Neutrophil (primary cell): ENCODE data around the gene NOL9.

Source experiments
- H3K27ac ChIP-seq: fragments of 200-600 bp; sonication (generic); 2 replicates; pipeline ENCODE4 v1.5.1; 2016; ENCODE audit warnings: mild to moderate bottlenecking, moderate library complexity
- H3K27me3 ChIP-seq: fragments of 200-600 bp; sonication (generic); 2 replicates; pipeline ENCODE4 v1.6.0; 2016; ENCODE audit warnings: mild to moderate bottlenecking
- H3K36me3 ChIP-seq: fragments of 200-600 bp; sonication (generic); 2 replicates; pipeline ENCODE4 v1.5.1; 2017
- H3K4me1 ChIP-seq, 2 experiments: fragments of 200-600 bp in 1 of 2; sonication (generic) in 1 of 2; 1 replicate in 1 of 2; 2 replicates in 1 of 2; pipeline versions ENCODE4 v1.5.1 to v1.6.1; 2013 to 2016; ENCODE audit warnings: low read depth in 1 of 2, low read length in 1 of 2, mild to moderate bottlenecking in 1 of 2, moderate library complexity in 1 of 2; ENCODE audit not compliant: control insufficient read depth in 1 of 2, insufficient read depth in 1 of 2
- H3K4me3 ChIP-seq, 2 experiments: fragments of 200-600 bp in 1 of 2; sonication (generic) in 1 of 2; 1 replicate in 1 of 2; 2 replicates in 1 of 2; pipeline ENCODE4 v1.5.1; 2013 to 2016; ENCODE audit warnings: low read depth in 1 of 2, low read length in 1 of 2, mild to moderate bottlenecking in 1 of 2, moderate library complexity in 1 of 2
- H3K9me3 ChIP-seq: fragments of 200-600 bp; sonication (generic); 2 replicates; pipeline ENCODE4 v1.5.1; 2016
- TF ChIP-seq, protein P1 (sequence below): fragments of 200-600 bp; sonication (generic); IDR thresholded peaks from 2 replicates; pipeline ENCODE4 v1.5.1; 2016; ENCODE audit warnings: antibody characterized with exemption

NOL9 gene

GRCh38 chr1:6592441-6592840 lies 38.1 kb upstream of the NOL9 start:
- no peaks in the 10 kb centered on the region for H3K27me3 ChIP-seq
- TF ChIP-seq, protein P1, sequence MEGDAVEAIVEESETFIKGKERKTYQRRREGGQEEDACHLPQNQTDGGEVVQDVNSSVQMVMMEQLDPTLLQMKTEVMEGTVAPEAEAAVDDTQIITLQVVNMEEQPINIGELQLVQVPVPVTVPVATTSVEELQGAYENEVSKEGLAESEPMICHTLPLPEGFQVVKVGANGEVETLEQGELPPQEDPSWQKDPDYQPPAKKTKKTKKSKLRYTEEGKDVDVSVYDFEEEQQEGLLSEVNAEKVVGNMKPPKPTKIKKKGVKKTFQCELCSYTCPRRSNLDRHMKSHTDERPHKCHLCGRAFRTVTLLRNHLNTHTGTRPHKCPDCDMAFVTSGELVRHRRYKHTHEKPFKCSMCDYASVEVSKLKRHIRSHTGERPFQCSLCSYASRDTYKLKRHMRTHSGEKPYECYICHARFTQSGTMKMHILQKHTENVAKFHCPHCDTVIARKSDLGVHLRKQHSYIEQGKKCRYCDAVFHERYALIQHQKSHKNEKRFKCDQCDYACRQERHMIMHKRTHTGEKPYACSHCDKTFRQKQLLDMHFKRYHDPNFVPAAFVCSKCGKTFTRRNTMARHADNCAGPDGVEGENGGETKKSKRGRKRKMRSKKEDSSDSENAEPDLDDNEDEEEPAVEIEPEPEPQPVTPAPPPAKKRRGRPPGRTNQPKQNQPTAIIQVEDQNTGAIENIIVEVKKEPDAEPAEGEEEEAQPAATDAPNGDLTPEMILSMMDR: no peak
- H3K4me1 ChIP-seq: peaks cover 54 to 57% of the 10 kb centered on the region in 2 experiments
- no peak overlapping the region for H3K4me3 ChIP-seq
- H3K36me3 ChIP-seq: peaks cover 100% of the 10 kb centered on the region
- H3K27ac ChIP-seq: peak overlapping the region; percentile 80
- no peaks in the 10 kb centered on the region for H3K9me3 ChIP-seq

DNA sequence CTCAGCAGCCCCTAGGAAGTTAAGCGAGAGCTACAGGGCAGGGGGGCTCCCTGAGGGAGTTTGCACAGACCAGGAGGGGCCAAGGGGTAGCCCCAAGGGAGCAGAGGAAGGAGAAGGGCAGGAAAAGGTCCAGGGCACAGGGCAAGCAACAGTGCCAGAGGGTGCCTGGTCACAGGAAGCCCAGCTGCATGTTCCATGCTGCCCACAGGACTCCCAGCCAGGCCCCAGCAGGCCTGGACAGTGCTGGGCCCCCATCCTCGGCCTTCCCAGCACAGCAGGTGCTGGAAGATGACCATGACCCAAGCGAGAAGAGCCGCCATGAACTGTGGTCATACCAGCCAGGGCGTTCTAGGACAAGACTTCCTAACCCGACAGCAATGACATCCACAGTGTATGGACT lies 37.3 kb upstream of the NOL9 start:
- Histone ChIP-seq H3K36me3 (peaks cover 100% of the 10 kb centered on the region), H3K9me3 (no peaks in the 10 kb centered on the region), H3K4me3 (peak overlapping the region in 1 of 2 experiments; percentile 24), H3K27ac (peak overlapping the region; percentile 80), H3K27me3 (no peaks in the 10 kb centered on the region), H3K4me1 (peaks cover 46 to 49% of the 10 kb centered on the region in 2 experiments)
- TF ChIP-seq, protein P1: no peak

DNA sequence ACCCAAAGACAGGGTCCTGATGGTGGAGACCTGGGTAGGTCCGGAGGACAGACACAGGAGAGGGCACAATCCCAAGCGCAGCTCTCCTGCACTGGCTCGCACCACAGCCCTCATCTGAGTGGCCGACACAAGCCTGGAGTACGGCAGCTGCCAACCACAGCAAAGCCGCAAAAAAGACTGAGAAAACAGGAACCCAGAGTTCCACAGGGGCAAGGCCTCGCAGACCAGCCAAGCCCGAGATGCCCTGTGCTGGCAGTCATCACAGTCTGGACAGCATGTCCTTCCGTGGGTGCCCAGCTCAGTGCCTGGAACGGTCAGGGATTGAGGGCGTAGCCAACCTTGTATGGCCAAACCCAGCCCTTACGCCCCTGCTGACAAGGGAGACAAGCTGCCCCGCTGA lies 36.9 kb upstream of the NOL9 start:
- TF ChIP-seq, protein P1: no peak
- Histone ChIP-seq H3K27ac (peak overlapping the region; percentile 80), H3K9me3 (no peaks in the 10 kb centered on the region), H3K36me3 (peaks cover 100% of the 10 kb centered on the region), H3K4me1 (peaks cover 43 to 45% of the 10 kb centered on the region in 2 experiments), H3K4me3 (peak overlapping the region; percentile 15 to 24), H3K27me3 (no peaks in the 10 kb centered on the region)

- H3K36me3 ChIP-seq: peaks cover 99% of the 10 kb centered on the region
Measured at GRCh38 chr1:6590046-6590445, 35.7 kb upstream of the NOL9 start.

DNA sequence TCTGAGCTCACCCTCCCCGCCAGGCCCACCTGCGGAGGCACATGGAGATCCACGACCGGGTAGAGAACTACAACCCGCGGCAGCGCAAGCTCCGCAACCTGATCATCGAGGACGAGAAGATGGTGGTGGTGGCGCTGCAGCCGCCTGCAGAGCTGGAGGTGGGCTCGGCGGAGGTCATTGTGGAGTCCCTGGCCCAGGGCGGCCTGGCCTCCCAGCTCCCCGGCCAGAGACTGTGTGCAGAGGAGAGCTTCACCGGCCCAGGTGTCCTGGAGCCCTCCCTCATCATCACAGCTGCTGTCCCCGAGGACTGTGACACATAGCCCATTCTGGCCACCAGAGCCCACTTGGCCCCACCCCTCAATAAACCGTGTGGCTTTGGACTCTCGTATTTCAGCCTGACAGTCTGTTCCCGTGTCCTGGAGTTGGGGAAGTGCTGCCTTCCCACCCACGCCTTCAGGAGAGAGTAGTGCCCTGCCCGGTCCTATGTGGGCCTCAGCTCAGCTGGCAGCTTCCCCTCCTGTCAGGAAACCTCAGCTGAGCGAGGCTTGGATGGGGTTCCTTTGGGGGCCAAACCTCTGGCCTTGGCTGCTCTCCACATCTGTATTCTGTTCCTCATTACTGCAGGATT lies 34.7 kb upstream of the NOL9 start:
- H3K9me3 ChIP-seq: no peaks in the 10 kb centered on the region
- H3K27me3 ChIP-seq: no peaks in the 10 kb centered on the region
- H3K4me1 ChIP-seq: peaks cover 28 to 32% of the 10 kb centered on the region in 2 experiments
- peak overlapping the region; percentile 80 for H3K27ac ChIP-seq
- no peak overlapping the region for H3K4me3 ChIP-seq
- H3K36me3 ChIP-seq: peaks cover 97% of the 10 kb centered on the region
- TF ChIP-seq, protein P1: no peak

More at GRCh38 chr1:6590046-6590445, 35.7 kb upstream of the NOL9 start:
- Histone ChIP-seq H3K4me1 (peaks cover 32 to 35% of the 10 kb centered on the region in 2 experiments), H3K9me3 (no peaks in the 10 kb centered on the region), H3K27me3 (no peaks in the 10 kb centered on the region), H3K4me3 (no peak overlapping the region), H3K27ac (peak overlapping the region; percentile 80)
- TF ChIP-seq, protein P1: no peak
